A549 (cell line): ENCODE data around the gene ARHGAP19.

Experiments
- CTCF ChIP-seq: fragments of >200 bp; sonication (Bioruptor Twin); formaldehyde crosslinking; IDR thresholded peaks from 3 replicates; pipeline ENCODE4 v1.5.1; 2016
- EP300 ChIP-seq, 2 experiments: fragments of >200 bp; sonication (Bioruptor Twin); formaldehyde crosslinking; IDR thresholded peaks; 2 replicates in 1 of 2; 3 replicates in 1 of 2; pipeline ENCODE4 v1.6.1; 2016 to 2017
- JUN ChIP-seq, 2 experiments: fragments of >200 bp; sonication (Bioruptor Twin); formaldehyde crosslinking; IDR thresholded peaks; 2 replicates in 1 of 2; 3 replicates in 1 of 2; pipeline ENCODE4 v1.6.1; 2016 to 2017
- MAZ ChIP-seq: fragments of 150-350 bp; IDR thresholded peaks from 2 replicates; pipeline ENCODE4 v1.6.1; 2014; ENCODE audit warnings: antibody characterized with exemption, low read depth, low read length, borderline replicate concordance
- MYC ChIP-seq: IDR thresholded peaks from 2 replicates; pipeline ENCODE4 v1.6.1; 2012; ENCODE audit warnings: mild to moderate bottlenecking, inconsistent platforms, low read length, improper control_type of control experiment, borderline replicate concordance
- RAD21 ChIP-seq, 2 experiments: fragments of >200 bp in 1 of 2; sonication (Bioruptor Twin) in 1 of 2; formaldehyde crosslinking in 1 of 2; IDR thresholded peaks in 1 of 2; conservative IDR thresholded peaks in 1 of 2; 2 replicates in 1 of 2; 3 replicates in 1 of 2; pipeline ENCODE4 v1.6.1; 2012 to 2018; ENCODE audit warnings: inconsistent platforms in 1 of 2
- REST ChIP-seq: fragments of 200-600 bp; sonication (generic); IDR thresholded peaks from 2 replicates; pipeline ENCODE4 v1.6.1; 2016; ENCODE audit warnings: antibody characterized with exemption, mild to moderate bottlenecking, moderate library complexity
- RFX5 ChIP-seq: fragments of 450-650 bp; IDR thresholded peaks from 2 replicates; pipeline ENCODE4 v1.7.1; 2014; ENCODE audit warnings: antibody characterized with exemption, mild to moderate bottlenecking, moderate library complexity
- USF2 ChIP-seq: fragments of 450-650 bp; IDR thresholded peaks from 2 replicates; pipeline ENCODE4 v1.6.1; 2014; ENCODE audit warnings: antibody characterized with exemption
- TF ChIP-seq, protein P1 (sequence below): IDR thresholded peaks from 2 replicates; pipeline ENCODE4 v1.6.1; 2012

- TF ChIP-seq CTCF (no peak), JUN (IDR thresholded peaks at IDR 0.05) (no peak), EP300 (IDR thresholded peaks at IDR 0.05) (no peak), MAZ (no peak), USF2 (no peak), MYC (no peak), RAD21 (conservative IDR thresholded peaks at IDR 0.05 in 1 of 2, IDR thresholded peaks at IDR 0.05 in 1 of 2) (no peak), RFX5 (no peak), REST (no peak)
- TF ChIP-seq, protein P1, sequence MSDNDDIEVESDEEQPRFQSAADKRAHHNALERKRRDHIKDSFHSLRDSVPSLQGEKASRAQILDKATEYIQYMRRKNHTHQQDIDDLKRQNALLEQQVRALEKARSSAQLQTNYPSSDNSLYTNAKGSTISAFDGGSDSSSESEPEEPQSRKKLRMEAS, result no peak
Observed at GRCh38 chr10:97280783-97281182, 11.7 kb downstream of the ARHGAP19 start.
